Neural progenitor cell (in vitro differentiated cells): Measurements from ENCODE around the gene ASAP2. TPM values are rescaled to one million over a fixed set of nuclear protein-coding genes. Genes with fewer than 3 reads are reported as not detected.

Experiments used
- DNase-seq: peaks from one replicate; pipeline ENCODE4 v3.0.0-alpha.2; 2016; ENCODE audit warnings: low spot score
- H2AFZ ChIP-seq: fragments of 200-600 bp; sonication (generic); replicated peaks from 2 replicates; pipeline ENCODE4 v1.6.1; 2016; ENCODE audit warnings: antibody characterized with exemption
- H3F3A ChIP-seq: fragments of 200-600 bp; sonication (generic); 2 replicates; pipeline ENCODE4 v1.6.1; 2016; ENCODE audit warnings: antibody characterized with exemption, low read depth
- H3K27ac ChIP-seq: fragments of 200-600 bp; sonication (generic); 2 replicates; pipeline ENCODE4 v1.5.1; 2016; ENCODE audit warnings: mild to moderate bottlenecking
- H3K27me3 ChIP-seq: fragments of 200-600 bp; sonication (generic); 2 replicates; pipeline ENCODE4 v1.6.1; 2016; ENCODE audit warnings: mild to moderate bottlenecking, moderate library complexity
- H3K36me3 ChIP-seq: fragments of 200-600 bp; sonication (generic); 2 replicates; pipeline ENCODE4 v1.5.1; 2016
- H3K4me1 ChIP-seq: fragments of 200-600 bp; sonication (generic); 2 replicates; pipeline ENCODE4 v1.6.1; 2016; ENCODE audit warnings: mixed run types
- H3K4me2 ChIP-seq: fragments of 200-600 bp; sonication (generic); 2 replicates; pipeline ENCODE4 v1.6.1; 2016
- H3K4me3 ChIP-seq: fragments of 200-600 bp; sonication (generic); 2 replicates; pipeline ENCODE4 v1.5.1; 2016
- H3K79me2 ChIP-seq: fragments of 200-600 bp; sonication (generic); 2 replicates; pipeline ENCODE4 v1.6.1; 2016; ENCODE audit warnings: low read depth
- H3K9ac ChIP-seq: fragments of 200-600 bp; sonication (generic); 2 replicates; pipeline ENCODE4 v1.6.1; 2016
- H3K9me3 ChIP-seq: fragments of 200-600 bp; sonication (generic); 2 replicates; pipeline ENCODE4 v1.5.1; 2016; ENCODE audit warnings: low read depth
- H4K20me1 ChIP-seq: fragments of 200-600 bp; sonication (generic); 2 replicates; pipeline ENCODE4 v1.6.1; 2016; ENCODE audit warnings: low read depth
- H3K27ac Mint-ChIP-seq: 3 replicates; pipeline ENCODE4 v1.8.0; 2021; ENCODE audit warnings: mixed read lengths
- H3K27me3 Mint-ChIP-seq: 2 replicates; pipeline ENCODE4 v1.8.0; 2022; ENCODE audit warnings: low read depth, mild to moderate bottlenecking, inconsistent platforms, moderate library complexity, mixed read lengths; ENCODE audit not compliant: insufficient read depth
- H3K36me3 Mint-ChIP-seq: 3 replicates; pipeline ENCODE4 v1.8.0; 2021; ENCODE audit warnings: mixed read lengths
- H3K4me1 Mint-ChIP-seq: 3 replicates; pipeline ENCODE4 v1.8.0; 2021; ENCODE audit warnings: mixed read lengths
- H3K4me3 Mint-ChIP-seq: 3 replicates; pipeline ENCODE4 v1.8.0; 2021; ENCODE audit warnings: mild to moderate bottlenecking, moderate library complexity, mixed read lengths
- H3K9me3 Mint-ChIP-seq: 3 replicates; pipeline ENCODE4 v1.8.0; 2020; ENCODE audit warnings: mixed read lengths
- EZH2 ChIP-seq: fragments of 200-600 bp; sonication (generic); IDR thresholded peaks from 2 replicates; pipeline ENCODE4 v1.6.1; 2017; ENCODE audit warnings: antibody characterized with exemption, mild to moderate bottlenecking, moderate library complexity
- EZH2phosphoT487 ChIP-seq: fragments of 200-600 bp; sonication (generic); IDR thresholded peaks from 2 replicates; pipeline ENCODE4 v1.6.1; 2017; ENCODE audit warnings: antibody characterized with exemption
- total RNA-seq: library from RNA; depleted of rRNA; stranded (reverse); fragments of >200 nt; gene quantifications from 2 replicates; pipeline ENCODE4 v1.2.3, GENCODE V29; 2015; ENCODE audit warnings: low replicate concordance
- TF ChIP-seq, protein P1 (sequence below): fragments of 200-600 bp; sonication (generic); IDR thresholded peaks from 2 replicates; pipeline ENCODE4 v1.5.1; 2017; ENCODE audit warnings: antibody characterized with exemption, mild to moderate bottlenecking

The ASAP2 gene
- total RNA-seq, 1 donor from 2014 or later = 31.7 TPM

DNA sequence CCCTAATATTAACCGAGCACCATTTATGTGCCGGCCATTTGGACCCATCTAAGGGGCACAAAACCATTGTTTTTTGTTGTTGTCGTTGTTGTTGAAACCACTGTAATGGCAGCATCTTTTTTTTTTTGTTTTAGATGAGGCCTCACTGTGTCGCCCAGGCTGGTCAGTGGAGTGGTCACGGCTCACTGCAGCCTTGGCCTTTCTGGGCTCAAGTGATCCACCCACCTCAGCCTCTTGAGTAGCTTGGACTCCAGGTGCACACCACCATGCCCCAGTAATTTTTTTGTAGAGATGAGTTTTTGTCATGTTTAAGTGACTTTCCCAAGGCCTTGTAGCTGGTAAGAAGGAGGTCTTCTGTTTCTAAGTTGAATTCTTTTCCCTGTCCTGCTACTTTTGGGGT, 33.0 kb downstream of the ASAP2 start:
- TF ChIP-seq EZH2phosphoT487 (no peak), EZH2 (no peak)
- TF ChIP-seq, protein P1, sequence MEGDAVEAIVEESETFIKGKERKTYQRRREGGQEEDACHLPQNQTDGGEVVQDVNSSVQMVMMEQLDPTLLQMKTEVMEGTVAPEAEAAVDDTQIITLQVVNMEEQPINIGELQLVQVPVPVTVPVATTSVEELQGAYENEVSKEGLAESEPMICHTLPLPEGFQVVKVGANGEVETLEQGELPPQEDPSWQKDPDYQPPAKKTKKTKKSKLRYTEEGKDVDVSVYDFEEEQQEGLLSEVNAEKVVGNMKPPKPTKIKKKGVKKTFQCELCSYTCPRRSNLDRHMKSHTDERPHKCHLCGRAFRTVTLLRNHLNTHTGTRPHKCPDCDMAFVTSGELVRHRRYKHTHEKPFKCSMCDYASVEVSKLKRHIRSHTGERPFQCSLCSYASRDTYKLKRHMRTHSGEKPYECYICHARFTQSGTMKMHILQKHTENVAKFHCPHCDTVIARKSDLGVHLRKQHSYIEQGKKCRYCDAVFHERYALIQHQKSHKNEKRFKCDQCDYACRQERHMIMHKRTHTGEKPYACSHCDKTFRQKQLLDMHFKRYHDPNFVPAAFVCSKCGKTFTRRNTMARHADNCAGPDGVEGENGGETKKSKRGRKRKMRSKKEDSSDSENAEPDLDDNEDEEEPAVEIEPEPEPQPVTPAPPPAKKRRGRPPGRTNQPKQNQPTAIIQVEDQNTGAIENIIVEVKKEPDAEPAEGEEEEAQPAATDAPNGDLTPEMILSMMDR = no peak
- DNase-seq = no peak
- H4K20me1 ChIP-seq = peaks cover 50% of the 10 kb centered on the region
- no peak overlapping the region for H3K4me2 ChIP-seq
- Mint-ChIP-seq H3K27ac (no peak overlapping the region), H3K4me3 (no peak overlapping the region), H3K4me1 (peaks cover 41% of the 10 kb centered on the region), H3K36me3 (peaks cover 16% of the 10 kb centered on the region), H3K9me3 (peaks cover 2% of the 10 kb centered on the region), H3K27me3 (no peaks in the 10 kb centered on the region)
- no peak overlapping the region for H2AFZ ChIP-seq
- H3K79me2 ChIP-seq = peaks cover 94% of the 10 kb centered on the region
- H3K9ac ChIP-seq = no peak overlapping the region
- peaks cover 11% of the 10 kb centered on the region for H3K4me1 ChIP-seq
- no peaks in the 10 kb centered on the region for H3F3A ChIP-seq
- H3K27me3 ChIP-seq = no peaks in the 10 kb centered on the region
- H3K27ac ChIP-seq = no peak overlapping the region
- H3K9me3 ChIP-seq = no peaks in the 10 kb centered on the region
- no peaks in the 10 kb centered on the region for H3K36me3 ChIP-seq
- H3K4me3 ChIP-seq = no peak overlapping the region

DNA sequence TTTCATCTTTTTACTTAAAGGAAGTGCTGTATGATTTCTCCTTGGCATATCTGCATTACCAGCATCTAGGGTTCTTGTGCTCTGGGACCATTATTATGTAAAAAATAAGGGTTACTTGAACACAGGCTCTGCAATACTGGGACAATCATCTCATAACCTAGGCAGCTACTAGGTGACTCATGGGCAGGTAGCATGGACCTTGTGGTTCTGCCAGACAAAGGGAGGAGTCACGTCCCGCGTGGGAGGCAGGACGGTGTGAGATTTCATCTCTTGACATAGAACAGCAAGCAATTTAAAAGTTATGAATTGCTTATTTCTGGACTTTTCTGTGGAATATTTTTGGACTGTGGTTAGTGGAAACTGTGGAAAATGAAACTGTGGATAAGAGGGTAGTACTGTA, 34.1 kb downstream of the ASAP2 start:
- H3K4me1 Mint-ChIP-seq = peaks cover 41% of the 10 kb centered on the region
- no peak overlapping the region for H3K4me2 ChIP-seq

DNA sequence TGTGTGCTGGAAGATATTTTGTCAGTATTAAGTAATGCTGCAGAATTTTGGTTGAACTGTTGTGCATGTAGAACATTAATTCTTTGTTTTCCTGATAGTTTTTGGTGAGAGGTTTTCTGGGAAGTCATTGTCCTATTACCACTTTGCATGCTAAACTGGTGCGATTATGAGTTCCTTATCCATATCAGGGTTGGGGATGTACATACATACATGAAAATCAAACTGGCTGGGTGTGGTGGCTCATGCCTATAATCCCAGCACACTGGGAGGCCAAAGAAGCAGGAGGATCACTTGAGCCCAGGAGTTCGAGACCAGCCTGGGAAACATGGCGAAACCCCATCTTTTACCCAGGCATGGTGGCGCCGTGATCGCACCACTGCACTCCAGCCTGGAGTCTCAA, 34.6 kb downstream of the ASAP2 start:
- Histone ChIP-seq H3K4me3 (no peak overlapping the region), H2AFZ (no peak overlapping the region), H3K4me2 (no peak overlapping the region), H3K9ac (no peak overlapping the region), H3K36me3 (no peaks in the 10 kb centered on the region), H3F3A (no peaks in the 10 kb centered on the region), H3K27ac (no peak overlapping the region), H3K9me3 (no peaks in the 10 kb centered on the region), H3K27me3 (no peaks in the 10 kb centered on the region), H4K20me1 (peaks cover 50% of the 10 kb centered on the region), H3K4me1 (peaks cover 21% of the 10 kb centered on the region), H3K79me2 (peaks cover 96% of the 10 kb centered on the region)
- Mint-ChIP-seq H3K27me3 (no peaks in the 10 kb centered on the region), H3K9me3 (peaks cover 2% of the 10 kb centered on the region), H3K4me3 (no peak overlapping the region), H3K4me1 (peaks cover 36% of the 10 kb centered on the region), H3K36me3 (peaks cover 16% of the 10 kb centered on the region), H3K27ac (no peak overlapping the region)
- DNase-seq = no peak
- TF ChIP-seq EZH2 (no peak), EZH2phosphoT487 (no peak)
- TF ChIP-seq, protein P1 = no peak

More for the DNA sequence above, 34.1 kb downstream of the ASAP2 start:
- H3K27me3 ChIP-seq = no peaks in the 10 kb centered on the region
- peaks cover 50% of the 10 kb centered on the region for H4K20me1 ChIP-seq
- no peak overlapping the region for H3K9ac ChIP-seq
- no peak for TF ChIP-seq EZH2
- peaks cover 2% of the 10 kb centered on the region for H3K9me3 Mint-ChIP-seq
- DNase-seq = no peak
- no peaks in the 10 kb centered on the region for H3K36me3 ChIP-seq
- no peaks in the 10 kb centered on the region for H3K9me3 ChIP-seq
- H3K4me3 ChIP-seq = no peak overlapping the region
- no peak overlapping the region for H3K27ac Mint-ChIP-seq
- no peak overlapping the region for H3K4me3 Mint-ChIP-seq
- peaks cover 96% of the 10 kb centered on the region for H3K79me2 ChIP-seq
- H3K4me1 ChIP-seq = peaks cover 21% of the 10 kb centered on the region
- H3K27me3 Mint-ChIP-seq = no peaks in the 10 kb centered on the region
- H3K36me3 Mint-ChIP-seq = peaks cover 16% of the 10 kb centered on the region
- H2AFZ ChIP-seq = no peak overlapping the region
- H3K27ac ChIP-seq = no peak overlapping the region
- H3F3A ChIP-seq = no peaks in the 10 kb centered on the region

DNA sequence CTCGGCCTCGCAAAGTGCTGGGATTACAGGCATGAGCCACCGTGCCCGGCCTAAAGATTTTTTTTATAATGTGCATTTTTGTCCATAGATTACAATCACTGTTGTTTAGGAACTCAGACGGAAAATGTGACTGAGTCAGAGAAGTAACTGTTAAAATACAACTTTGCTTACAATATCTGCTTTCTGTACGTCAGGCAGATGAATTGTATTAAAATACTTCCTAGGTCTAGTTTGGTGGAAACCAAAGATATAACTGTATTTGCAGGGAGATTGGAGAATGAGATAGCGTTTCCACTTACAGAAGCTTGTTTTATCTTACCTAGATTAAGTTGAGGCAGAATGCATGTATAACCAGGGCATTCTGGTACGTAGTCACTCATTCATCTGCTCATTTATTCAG, 36.7 kb downstream of the ASAP2 start:
- Histone ChIP-seq H3K9ac (no peak overlapping the region), H3K36me3 (no peaks in the 10 kb centered on the region), H3K4me3 (no peak overlapping the region), H3K9me3 (no peaks in the 10 kb centered on the region), H4K20me1 (peaks cover 48% of the 10 kb centered on the region), H2AFZ (no peak overlapping the region), H3K79me2 (peaks cover 96% of the 10 kb centered on the region), H3F3A (no peaks in the 10 kb centered on the region), H3K4me2 (no peak overlapping the region), H3K27ac (no peak overlapping the region), H3K27me3 (no peaks in the 10 kb centered on the region), H3K4me1 (peaks cover 17% of the 10 kb centered on the region)
- H3K4me1 Mint-ChIP-seq = peaks cover 32% of the 10 kb centered on the region
- H3K4me3 Mint-ChIP-seq = no peak overlapping the region
- TF ChIP-seq EZH2phosphoT487 (no peak), EZH2 (no peak)
- TF ChIP-seq, protein P1 = no peak
- no peak overlapping the region for H3K27ac Mint-ChIP-seq
- DNase-seq = no peak
- H3K36me3 Mint-ChIP-seq = peaks cover 16% of the 10 kb centered on the region
- H3K9me3 Mint-ChIP-seq = peaks cover 2% of the 10 kb centered on the region
- no peaks in the 10 kb centered on the region for H3K27me3 Mint-ChIP-seq
